ENCODE results near the gene MELK.

- TF ChIP-seq CTCF (IDR thresholded peaks at IDR 0.05 in 2 of 3, conservative IDR thresholded peaks at IDR 0.05 in 1 of 3; ENCODE audit: borderline replicate concordance in 1 of 3, insufficient read depth in 1 of 3, low read depth in 2 of 3, low read length in 2 of 3) (no peak), POLR2A (IDR thresholded peaks at IDR 0.05; ENCODE audit: borderline replicate concordance, extremely low read depth, insufficient read depth, insufficient read length) (peak; percentile 43), ZFX (IDR thresholded peaks at IDR 0.05) (peak; percentile 72; the same call in 1 of the 2 replicates), POLR2AphosphoS5 (IDR thresholded peaks at IDR 0.05; ENCODE audit: low read depth, low read length) (peak; percentile 87), CEBPB (IDR thresholded peaks at IDR 0.05; ENCODE audit: low read depth) (no peak), SP1 (IDR thresholded peaks at IDR 0.05; ENCODE audit: low read depth) (no peak; the same call in 1 of the 2 replicates), REST (IDR thresholded peaks at IDR 0.05; ENCODE audit: low read depth) (no peak), EZH2phosphoT487 (IDR thresholded peaks at IDR 0.05; ENCODE audit: borderline replicate concordance) (no peak), SIN3A (IDR thresholded peaks at IDR 0.05; ENCODE audit: low read depth) (peak; percentile 71), TCF7L2 (IDR thresholded peaks at IDR 0.05; ENCODE audit: borderline replicate concordance, extremely low read depth, insufficient read depth, insufficient read length) (no peak), CBX3 (IDR thresholded peaks at IDR 0.05; ENCODE audit: low read depth) (no peak), YY1 (IDR thresholded peaks at IDR 0.05; ENCODE audit: extremely low read depth, insufficient replicate concordance, low read depth, low read length) (peak; percentile 44), ATF3 (IDR thresholded peaks at IDR 0.05) (no peak)
Measured at GRCh38 chr9:36572515-36573418, at the start of gene MELK.
